Measurements from ENCODE around the gene PCNX2. TPM values are rescaled to one million over a fixed set of nuclear protein-coding genes. Genes with fewer than 3 reads are reported as not detected.

Gene PCNX2
- total and polyA plus RNA-seq, 7 donors, result 1.8 to 13.8 (median 5.1) TPM

DNA sequence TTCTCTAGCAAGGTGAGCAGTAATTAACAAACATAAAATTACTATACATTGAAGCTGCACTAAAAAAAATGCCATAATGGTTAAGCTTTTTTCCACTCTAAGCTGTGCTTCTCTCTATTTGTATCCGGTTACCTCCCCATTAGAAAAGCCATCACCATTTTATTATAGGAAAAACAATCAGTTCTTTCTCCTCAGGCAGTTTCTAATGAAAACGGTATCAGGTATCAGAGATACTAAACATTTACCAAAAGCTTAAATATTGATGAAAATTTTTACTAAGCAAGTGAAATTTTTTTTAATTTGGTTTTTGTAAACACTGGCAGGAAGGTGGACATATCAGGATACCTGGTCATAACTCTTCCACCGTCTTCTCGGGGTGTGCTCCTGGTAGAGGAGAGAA is 330.9 kb downstream of the PCNX2 start:
- TF ChIP-seq EP300 (IDR thresholded peaks at IDR 0.05) (no peak), POLR2A (IDR thresholded peaks at IDR 0.05) (no peak), POLR2AphosphoS5 (IDR thresholded peaks at IDR 0.05) (no peak)
- WGBS, 2 donors, result 93% methylated on average over 4 of the region's 4 CpGs
- intact Hi-C loops (cut with DNase I), result no loop called here
- Histone ChIP-seq H3K36me3 (peaks cover 0 to 31% (median 2%) of the 10 kb centered on the region in 4 donors), H3K4me3 (no peak overlapping the region), H3K4me1 (peaks cover 0 to 19% (median 8%) of the 10 kb centered on the region in 4 donors), H3K27ac (no peak overlapping the region), H3K27me3 (no peaks in the 10 kb centered on the region), H3K9me3 (no peaks in the 10 kb centered on the region)
- no peak for DNase-seq

DNA sequence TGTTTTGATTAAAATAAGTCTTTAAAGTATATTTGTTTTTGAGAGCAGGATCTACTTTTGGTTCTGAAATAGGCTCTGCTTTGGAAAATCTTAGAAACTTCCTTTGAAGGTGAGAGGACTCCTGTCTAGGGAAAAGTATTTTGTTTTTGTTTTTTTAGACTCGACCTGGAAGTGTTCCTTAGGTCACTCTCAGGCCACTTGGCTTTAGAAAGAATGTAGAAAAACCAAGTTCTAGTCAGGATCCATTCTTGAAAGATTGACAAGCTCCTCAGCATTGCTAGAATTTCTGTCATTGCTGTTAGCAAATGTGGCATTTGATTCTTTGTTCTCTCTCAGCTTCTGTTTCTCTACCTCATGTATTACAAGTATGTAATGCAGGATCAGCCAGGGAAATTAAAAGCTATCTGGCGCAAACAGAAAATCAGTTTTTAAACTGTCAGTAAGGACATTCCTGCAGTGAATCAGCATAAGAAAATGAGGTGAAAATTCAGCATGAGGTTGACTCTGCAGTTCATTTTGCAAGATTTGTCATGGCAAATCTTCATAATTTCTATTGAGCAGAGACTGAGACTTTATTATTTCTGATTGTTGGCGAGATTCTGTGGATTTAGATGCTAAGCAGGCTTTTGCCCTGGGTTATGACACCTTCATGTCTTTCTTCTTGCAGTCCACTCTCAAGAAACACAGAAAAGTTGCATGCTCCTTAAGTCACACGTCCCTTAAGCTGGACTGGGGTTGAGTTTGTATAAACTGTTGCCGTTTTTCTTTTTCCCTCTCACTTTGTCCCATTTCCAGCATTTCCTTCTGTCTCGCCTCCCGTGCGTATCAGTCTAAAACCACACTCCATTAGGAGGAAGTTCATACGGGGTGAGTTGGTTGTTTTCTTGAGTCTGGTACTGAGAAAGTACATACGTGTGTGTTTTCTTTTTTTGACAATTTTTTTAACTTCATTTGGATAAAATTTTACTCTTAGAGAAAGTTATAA is 332.5 kb downstream of the PCNX2 start:
- intact Hi-C loops (cut with DNase I), result no loop called here
- H3K4me3 ChIP-seq, result no peak overlapping the region
- H3K9me3 ChIP-seq, result peaks cover 0 to 3% (median under 1%) of the 10 kb centered on the region in 4 donors
- H3K27me3 ChIP-seq, result no peaks in the 10 kb centered on the region
- WGBS, 2 donors, result 51 to 70% methylated on average over 10 of the region's 10 CpGs
- DNase-seq, result no peak
- TF ChIP-seq POLR2AphosphoS5 (IDR thresholded peaks at IDR 0.05) (peak in 1 of 4 donors; percentile 20), POLR2A (IDR thresholded peaks at IDR 0.05) (no peak)
- TF ChIP-seq, protein P1, sequence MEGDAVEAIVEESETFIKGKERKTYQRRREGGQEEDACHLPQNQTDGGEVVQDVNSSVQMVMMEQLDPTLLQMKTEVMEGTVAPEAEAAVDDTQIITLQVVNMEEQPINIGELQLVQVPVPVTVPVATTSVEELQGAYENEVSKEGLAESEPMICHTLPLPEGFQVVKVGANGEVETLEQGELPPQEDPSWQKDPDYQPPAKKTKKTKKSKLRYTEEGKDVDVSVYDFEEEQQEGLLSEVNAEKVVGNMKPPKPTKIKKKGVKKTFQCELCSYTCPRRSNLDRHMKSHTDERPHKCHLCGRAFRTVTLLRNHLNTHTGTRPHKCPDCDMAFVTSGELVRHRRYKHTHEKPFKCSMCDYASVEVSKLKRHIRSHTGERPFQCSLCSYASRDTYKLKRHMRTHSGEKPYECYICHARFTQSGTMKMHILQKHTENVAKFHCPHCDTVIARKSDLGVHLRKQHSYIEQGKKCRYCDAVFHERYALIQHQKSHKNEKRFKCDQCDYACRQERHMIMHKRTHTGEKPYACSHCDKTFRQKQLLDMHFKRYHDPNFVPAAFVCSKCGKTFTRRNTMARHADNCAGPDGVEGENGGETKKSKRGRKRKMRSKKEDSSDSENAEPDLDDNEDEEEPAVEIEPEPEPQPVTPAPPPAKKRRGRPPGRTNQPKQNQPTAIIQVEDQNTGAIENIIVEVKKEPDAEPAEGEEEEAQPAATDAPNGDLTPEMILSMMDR (IDR thresholded peaks at IDR 0.05), result no peak
- peak overlapping the region in 3 of 4 donors; percentile 45 to 51 (median 46) for H3K27ac ChIP-seq
- H3K4me1 ChIP-seq, result peaks cover 0 to 19% (median 8%) of the 10 kb centered on the region in 4 donors
- H3K36me3 ChIP-seq, result peaks cover 0 to 37% (median 7%) of the 10 kb centered on the region in 4 donors

DNA sequence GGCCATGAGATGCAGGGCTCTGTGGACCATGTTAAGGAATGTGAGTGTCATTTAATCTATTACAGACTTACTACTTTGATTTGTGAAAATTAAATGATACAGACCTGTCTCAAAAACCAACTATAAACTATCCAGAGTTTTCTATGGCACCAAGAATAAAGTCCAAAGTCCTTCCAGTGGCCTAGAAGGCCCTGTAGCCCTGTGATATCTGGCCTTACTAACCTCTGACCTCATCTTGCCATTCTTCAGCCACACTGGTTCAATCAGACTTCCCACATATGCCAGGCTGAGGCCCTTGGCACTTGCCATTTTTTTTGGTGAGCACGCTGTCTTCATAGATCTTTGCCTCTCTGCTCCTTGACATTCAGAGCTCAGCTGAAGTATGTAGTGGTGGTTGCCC is 337.5 kb downstream of the PCNX2 start:
- H3K27ac ChIP-seq, result no peak overlapping the region
- H3K9me3 ChIP-seq, result peaks cover 0 to 3% (median under 1%) of the 10 kb centered on the region in 4 donors
- no peak for TF ChIP-seq POLR2A (IDR thresholded peaks at IDR 0.05)
- TF ChIP-seq, protein P1 (IDR thresholded peaks at IDR 0.05), result no peak
- TF ChIP-seq EP300 (IDR thresholded peaks at IDR 0.05), result no peak
- TF ChIP-seq POLR2AphosphoS5 (IDR thresholded peaks at IDR 0.05), result no peak
- WGBS, 2 donors, result 98 to 99% methylated on average over 1 of the region's 1 CpG
- no peaks in the 10 kb centered on the region for H3K27me3 ChIP-seq
- H3K36me3 ChIP-seq, result peaks cover 0 to 46% (median 9%) of the 10 kb centered on the region in 4 donors
- H3K4me1 ChIP-seq, result peaks cover 0 to 4% (median 2%) of the 10 kb centered on the region in 4 donors
- DNase-seq, result no peak
- intact Hi-C loops (cut with DNase I), result loop anchor here (10.0 kb wide), 1 partner anchor 153 kb away; the partner anchor contains the start of gene MAP10
- no peak overlapping the region for H3K4me3 ChIP-seq

DNA sequence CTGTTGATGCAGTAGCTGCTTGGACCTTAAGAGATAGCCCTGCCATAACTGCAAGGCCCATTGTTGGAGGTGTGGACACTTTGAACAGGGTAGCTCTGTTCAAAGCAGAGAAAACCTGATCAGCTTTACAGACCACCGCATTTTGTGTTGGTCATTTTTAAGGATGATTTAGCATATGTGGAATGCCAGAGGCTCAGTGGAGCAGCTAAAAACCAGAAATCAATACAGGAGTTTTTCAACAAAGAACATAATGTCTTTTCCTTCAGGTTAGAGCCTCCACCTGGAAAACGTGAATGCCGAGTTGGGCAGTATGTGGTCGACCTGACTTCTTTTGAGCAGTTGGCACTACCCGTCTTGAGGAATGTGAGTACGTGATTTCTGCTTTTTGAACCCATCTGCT is 339.4 kb downstream of the PCNX2 start:
- Histone ChIP-seq H3K27me3 (no peaks in the 10 kb centered on the region), H3K27ac (no peak overlapping the region), H3K4me3 (no peak overlapping the region), H3K9me3 (peaks cover 0 to 3% (median under 1%) of the 10 kb centered on the region in 4 donors), H3K36me3 (peaks cover 0 to 46% (median 9%) of the 10 kb centered on the region in 4 donors), H3K4me1 (peaks cover 0 to 16% (median 11%) of the 10 kb centered on the region in 4 donors)
- TF ChIP-seq EP300 (IDR thresholded peaks at IDR 0.05), result no peak
- TF ChIP-seq POLR2A (IDR thresholded peaks at IDR 0.05), result no peak
- no peak for TF ChIP-seq POLR2AphosphoS5 (IDR thresholded peaks at IDR 0.05)
- TF ChIP-seq, protein P1 (IDR thresholded peaks at IDR 0.05), result no peak
- DNase-seq, result no peak
- intact Hi-C loops (cut with DNase I), result loop anchor here (10.0 kb wide), 1 partner anchor 151 kb away; the partner anchor contains the start of gene MAP10
- WGBS, 2 donors, result 97% methylated on average over 6 of the region's 6 CpGs

Data from sigmoid colon (tissue), 7 donors.